ENCODE measurements around the gene ATP2C1.

DNA sequence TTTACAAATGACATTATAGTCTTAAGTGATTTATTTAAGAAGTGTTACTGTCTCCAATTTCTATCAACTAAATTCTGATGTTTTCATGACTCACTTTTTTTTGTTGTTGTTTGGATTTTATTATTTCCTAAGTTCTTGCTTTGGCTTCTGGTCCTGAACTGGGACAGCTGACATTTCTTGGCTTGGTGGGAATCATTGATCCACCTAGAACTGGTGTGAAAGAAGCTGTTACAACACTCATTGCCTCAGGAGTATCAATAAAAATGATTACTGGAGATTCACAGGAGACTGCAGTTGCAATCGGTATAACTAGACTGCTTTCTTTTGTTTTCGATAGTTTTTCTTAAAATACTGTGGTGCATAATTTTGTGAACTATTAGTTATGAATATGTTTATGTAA lies 85.2 kb downstream of the ATP2C1 start:
- TF ChIP-seq, protein P1, sequence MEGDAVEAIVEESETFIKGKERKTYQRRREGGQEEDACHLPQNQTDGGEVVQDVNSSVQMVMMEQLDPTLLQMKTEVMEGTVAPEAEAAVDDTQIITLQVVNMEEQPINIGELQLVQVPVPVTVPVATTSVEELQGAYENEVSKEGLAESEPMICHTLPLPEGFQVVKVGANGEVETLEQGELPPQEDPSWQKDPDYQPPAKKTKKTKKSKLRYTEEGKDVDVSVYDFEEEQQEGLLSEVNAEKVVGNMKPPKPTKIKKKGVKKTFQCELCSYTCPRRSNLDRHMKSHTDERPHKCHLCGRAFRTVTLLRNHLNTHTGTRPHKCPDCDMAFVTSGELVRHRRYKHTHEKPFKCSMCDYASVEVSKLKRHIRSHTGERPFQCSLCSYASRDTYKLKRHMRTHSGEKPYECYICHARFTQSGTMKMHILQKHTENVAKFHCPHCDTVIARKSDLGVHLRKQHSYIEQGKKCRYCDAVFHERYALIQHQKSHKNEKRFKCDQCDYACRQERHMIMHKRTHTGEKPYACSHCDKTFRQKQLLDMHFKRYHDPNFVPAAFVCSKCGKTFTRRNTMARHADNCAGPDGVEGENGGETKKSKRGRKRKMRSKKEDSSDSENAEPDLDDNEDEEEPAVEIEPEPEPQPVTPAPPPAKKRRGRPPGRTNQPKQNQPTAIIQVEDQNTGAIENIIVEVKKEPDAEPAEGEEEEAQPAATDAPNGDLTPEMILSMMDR (conservative IDR thresholded peaks at IDR 0.05; ENCODE audit: low read depth in 2 of 2) = no peak
- TF ChIP-seq EZH2 (IDR thresholded peaks at IDR 0.05; ENCODE audit: low read depth, unreplicated experiment) (no peak), ZNF331 (CRISPR knock-in tag; IDR thresholded peaks at IDR 0.05; ENCODE audit: low read depth) (no peak)

Data from GM23338 (cell line).